CD4-positive, alpha-beta T cell treated with Interferon gamma for 1 hour (primary cell): ENCODE measurements around the gene EPS8.

Source experiments
- DNase-seq: peaks from one replicate; pipeline ENCODE4 v3.0.0-alpha.2; 2020

EPS8 gene

DNA sequence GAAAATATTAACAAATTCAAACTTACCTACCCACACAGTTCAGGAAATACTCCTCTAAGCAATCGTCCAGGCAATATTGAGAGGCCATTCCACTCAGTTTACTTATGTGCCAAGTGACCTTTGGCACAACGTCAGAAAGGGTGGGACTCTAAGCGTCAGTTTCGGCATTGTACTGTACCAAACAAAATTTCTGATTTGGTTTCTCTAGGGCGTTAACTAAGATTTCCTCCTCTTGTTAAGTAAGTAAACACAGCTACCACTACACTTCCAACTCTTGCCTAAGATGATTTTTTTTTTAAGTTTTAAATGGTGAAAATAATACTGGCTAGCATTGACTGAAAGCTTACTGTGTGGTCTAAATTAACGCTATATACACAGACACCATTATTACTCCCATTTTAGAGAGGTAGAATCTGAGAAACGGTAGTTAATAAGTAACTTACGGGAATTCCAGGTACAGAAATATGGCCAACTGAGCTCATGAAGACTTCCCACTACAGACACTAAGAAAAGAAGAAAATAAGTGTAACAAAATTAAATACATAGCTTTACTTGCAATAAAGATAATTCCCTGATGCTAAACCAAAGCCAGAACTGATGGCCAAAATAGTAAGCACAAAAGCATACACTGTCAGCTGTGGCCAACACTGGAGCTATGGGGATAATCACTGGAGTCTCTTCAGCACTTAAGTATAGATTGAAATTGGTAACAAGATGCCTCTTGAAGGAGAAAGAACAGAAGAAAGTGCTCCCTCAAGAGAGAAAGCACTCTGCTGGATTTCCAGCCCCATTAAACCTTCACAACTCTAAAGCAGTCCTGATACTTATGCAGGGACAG, 76.1 kb downstream of the EPS8 start:
- no peak for DNase-seq

DNA sequence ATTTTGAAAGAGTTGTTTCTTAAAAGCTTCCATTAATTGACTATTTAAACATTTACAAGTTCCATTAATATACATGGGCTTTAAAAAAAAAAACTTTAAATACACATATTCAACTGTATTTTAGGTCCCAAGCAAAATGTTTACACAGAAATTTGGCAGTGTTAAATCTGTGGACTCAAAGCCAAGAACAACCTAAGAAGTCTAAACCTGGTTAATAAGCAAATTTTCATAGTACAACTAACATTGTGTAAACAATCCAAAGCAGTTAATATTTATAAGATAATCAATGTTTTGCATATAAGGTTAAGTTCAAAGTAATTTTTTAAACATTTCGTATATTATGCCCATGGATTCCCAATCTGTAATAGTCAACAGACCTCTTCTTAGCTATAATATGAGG, 77.0 kb downstream of the EPS8 start:
- DNase-seq, result no peak

DNA sequence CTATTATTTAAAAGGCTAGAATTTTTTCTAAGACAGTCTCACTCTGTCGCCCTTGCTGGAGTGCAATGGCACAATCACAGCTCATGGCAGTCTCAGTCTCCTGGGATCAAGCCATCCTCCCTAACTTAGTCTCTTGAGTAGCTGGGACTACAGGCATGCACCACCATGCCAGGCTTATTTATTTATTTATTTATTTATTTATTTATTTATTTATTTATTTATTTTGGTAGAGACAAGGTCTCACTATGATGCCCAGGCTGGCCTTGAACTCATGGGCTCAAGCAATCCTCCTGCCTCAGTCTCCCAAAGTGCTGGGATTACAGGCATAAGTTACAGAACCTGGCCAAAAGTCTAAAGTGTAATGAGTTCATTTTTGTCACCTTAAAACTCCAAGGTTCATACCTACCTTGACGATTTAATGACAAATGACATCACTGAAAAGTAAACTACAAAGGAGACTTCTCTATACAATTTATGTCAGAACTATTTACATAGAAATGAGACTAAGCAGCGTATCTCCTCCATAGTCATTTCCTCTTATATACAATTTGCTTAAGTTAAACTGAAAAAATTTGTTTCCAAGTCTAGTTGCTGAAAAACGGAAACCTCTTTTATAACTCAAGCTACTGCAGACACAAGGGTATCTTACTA, 78.2 kb downstream of the EPS8 start:
- no peak for DNase-seq

DNA sequence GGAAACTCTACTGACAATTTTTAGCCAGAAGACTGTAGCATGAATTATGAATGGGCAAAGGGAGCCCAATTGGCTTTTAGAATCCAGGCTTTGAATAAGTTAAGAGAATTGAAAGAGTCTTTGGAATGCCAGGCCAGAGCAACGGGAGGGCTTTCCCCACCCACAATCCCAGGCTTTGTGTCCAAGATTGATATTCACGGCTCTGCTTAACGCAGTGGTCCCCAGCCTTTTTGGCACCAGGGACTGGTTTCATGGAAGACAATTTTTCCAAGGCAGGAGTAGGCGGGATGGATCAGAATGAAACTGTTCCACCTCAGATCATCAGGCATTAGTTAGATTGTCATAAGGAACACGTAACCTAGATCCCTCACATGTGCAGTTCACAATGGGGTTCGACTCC, 79.6 kb downstream of the EPS8 start:
- no peak for DNase-seq

DNA sequence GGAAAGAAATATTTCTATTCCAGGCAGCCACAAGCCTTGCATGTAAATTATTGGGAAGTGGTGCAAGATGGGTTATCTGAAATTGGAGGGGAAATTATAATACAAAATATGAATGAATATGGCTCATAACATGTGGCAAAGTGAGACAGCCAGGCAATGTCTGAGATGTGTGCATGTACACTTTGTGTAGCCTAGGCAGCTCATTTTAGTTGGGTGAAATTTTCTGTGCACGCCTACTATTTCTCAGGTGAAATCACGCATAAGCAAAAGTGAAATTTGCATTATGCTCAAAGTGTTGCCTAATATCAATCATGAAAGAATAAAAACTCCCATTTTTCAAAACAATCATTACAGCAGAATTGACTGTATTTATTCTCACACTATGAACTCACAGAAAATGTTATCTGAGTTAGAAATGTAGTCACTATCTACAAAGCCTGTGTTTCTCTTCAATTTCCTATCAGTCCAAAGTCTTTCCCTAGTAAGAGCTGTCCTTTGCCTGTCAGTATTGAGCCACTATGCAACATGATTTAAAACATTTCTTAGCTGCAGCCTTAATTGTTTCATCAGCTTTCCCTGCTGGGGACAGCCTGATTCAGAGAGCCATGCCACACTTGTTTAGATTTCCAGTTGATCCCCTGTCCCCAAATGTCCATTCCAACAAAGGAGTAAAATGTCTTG, 80.7 kb downstream of the EPS8 start:
- DNase-seq, result no peak

DNA sequence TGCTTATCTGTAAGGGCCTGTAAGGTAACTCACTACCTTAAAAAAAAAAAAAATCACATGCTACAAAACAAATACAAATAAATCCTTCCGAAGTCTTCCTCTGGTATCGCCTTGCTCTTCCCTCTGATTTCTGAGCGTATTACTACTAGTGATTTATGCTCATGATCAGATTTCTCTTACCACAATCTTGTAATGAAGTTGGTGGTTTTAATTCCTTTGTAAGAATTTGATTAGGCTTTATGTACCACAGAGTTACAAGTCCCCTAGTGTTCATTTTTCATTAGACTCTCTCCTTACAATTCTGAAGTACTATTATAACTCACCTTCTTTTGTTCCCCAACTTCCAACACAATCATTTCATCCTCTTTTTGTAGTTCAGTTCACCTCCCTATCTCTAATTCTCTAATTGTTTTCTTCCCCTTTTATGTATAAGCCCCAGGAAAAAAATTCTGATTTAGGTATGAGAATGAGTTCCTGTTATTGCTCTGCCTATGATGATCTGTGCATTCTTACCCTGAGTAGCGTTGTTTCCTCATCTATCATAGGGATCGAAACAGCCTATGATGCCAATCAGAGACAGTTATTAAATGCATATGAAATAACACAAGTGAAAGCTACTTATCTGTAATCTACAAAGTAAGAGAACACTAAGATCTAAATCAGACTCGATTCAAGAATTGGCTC, 81.5 kb downstream of the EPS8 start:
- no peak for DNase-seq

DNA sequence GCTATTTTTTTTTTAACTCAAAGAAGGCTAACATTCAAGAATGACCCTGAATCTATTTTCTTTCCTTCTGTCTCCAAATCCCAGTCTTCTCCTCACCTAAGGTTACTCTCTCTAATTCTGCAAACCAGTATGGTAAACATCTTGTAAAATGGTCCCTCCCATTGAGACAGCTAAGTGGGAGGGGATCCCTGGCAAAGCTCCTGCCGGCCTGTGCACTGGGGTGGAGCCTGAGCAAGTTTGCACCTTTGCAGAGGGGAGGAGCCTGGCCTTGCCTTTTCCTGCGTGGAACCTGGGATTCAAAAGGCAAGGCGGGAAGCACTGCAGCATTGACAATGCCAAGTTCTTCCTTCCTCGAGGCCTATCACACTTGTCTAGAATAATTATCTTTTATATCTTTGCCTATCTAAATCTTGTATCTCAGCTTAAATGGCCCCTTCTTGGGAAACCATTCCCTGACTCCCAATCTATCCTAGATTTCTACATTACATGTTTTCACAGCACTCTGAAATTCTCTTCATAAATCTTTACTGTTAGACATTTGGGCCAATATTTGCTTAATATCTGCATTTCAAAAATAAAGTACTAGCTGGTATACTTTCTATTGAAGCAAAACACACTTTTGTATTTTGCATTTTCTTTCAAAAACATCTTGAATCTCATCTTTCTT, 83.0 kb downstream of the EPS8 start:
- DNase-seq, result no peak

DNA sequence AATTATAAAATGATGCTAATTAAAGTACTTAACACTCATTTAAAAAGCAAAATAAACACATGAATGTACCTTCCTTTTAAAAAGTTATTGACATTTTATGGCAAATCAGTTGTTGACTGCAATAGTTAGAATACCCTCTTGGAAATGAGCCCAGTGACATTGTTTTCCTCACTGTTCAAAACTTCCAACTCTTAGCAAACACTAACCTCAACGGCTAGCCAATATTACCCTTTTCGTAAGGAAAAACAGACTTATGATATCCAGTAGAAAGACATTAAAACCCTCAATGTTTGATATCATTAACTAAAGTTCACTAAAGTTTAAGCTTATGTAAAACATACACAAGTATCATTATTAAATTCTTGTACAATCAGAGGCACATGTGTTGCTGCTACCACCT, 83.6 kb downstream of the EPS8 start:
- no peak for DNase-seq

DNA sequence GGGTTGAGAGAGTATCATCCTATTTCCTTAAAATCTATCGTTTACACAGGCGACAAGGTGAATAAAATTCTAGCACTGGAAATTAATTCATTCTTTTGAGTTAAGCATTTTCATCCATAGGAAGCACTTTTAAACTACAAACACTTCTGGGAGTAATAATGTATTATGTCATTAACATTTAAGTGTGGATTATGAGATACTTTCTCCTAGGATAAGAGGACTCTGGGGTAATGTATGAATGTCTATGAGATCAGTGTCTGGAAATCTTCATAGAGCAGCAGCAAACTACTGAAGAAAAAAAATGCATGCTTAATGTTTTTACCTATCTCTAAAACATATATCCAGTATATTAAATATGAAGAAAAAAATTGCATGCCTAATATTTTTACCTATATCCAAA, 86.9 kb downstream of the EPS8 start:
- no peak for DNase-seq

DNA sequence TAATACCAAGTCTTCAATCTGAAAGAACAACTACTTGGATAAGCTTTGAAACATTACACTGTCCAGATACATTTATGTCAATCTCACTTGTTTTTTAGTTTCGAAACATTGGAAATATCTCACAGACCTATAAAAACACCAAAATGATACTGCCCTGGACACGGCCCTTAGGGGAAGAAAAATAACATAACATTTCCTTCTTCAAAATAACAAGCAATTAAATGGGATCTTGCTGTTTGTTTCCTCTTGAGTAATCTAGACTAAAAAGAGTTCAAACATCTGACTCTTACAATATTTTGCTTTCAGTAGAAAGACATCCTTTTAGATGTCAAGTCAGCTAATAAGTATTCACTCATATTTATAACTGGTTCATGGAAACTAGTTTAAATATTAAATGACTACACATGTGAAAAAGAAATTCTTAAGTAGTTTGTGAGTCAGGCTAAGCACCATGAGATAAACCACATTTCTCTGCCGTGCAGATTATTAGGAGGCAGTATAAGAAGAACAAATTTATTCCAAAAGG, 87.5 kb downstream of the EPS8 start:
- DNase-seq, result no peak

DNA sequence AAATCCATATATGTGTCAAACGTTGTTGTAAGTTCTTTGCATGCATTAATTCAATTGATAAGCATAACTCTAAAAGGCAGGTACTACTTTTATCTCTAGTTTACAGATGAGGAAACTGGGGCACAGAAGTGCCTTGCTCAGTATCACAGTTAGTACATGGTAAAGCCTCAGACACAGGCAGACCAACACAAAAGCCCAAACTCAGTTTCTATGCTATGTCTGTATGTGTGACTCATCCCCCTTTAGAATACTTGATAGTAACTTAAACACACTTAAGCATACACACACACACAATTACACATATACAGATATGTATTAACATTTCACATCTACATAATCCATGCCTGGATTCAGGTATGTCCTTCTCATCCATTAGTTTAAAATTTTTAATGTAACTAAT, 88.0 kb downstream of the EPS8 start:
- DNase-seq, result no peak

DNA sequence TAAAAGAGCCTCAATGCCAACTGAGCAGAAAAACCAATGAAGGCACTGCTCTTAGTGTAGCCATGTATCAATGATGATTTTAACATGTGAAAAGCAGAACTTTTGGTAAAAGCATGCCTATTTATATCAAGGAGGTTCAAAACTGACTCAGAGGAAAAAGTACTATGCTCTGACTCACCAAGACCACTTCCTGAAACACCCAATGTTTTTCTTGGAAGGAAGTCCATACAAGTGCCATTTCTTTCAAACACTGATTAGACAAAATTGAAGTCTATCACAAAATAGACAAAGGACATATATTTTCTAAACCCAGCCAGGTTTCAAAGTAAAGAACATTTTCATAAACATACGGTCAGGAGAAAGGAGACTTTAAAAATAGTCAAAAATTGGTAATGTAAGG, 88.6 kb downstream of the EPS8 start:
- no peak for DNase-seq

DNA sequence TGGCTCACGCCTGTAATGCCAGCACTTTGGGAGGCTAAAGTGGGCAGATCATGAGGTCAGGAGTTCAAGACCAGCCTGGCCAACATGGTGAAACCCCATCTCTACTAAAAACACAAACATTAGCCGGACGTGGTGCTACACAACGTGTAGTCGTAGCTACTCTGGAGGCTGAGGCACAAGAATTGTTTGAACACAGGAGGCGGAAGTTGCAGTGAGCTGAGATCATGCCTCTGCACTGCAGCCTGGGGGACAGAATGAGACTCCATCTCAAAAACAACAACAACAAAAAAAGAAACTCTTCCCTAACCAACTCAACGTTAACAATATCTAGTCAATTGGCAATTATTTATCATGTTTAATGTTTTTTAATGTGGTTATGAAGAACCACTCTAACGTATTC, 89.3 kb downstream of the EPS8 start:
- DNase-seq, result no peak

DNA sequence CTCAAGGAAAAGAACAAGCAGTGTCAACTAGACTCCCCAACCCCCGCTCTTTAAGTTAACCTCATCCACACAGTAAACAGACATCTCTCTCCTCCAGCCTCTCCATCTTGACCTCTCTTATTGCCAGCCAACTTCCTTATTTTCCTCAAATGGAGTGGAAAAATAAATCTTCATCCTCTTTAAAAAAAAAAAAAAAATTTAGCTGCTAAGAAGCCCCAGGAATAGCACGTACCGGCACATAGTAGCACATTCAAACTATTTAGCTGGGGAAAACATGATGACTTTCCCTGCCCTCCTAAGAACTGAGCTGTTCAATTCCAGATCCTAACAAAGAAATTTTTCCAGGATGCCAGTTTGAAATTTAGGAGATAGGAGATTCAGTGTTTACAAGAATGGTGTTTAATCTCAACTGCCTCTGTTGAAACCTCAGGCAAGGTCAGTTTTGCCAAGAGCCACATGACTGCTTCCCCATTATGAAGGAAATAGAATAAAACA, 90.8 kb downstream of the EPS8 start:
- DNase-seq, result no peak

DNA sequence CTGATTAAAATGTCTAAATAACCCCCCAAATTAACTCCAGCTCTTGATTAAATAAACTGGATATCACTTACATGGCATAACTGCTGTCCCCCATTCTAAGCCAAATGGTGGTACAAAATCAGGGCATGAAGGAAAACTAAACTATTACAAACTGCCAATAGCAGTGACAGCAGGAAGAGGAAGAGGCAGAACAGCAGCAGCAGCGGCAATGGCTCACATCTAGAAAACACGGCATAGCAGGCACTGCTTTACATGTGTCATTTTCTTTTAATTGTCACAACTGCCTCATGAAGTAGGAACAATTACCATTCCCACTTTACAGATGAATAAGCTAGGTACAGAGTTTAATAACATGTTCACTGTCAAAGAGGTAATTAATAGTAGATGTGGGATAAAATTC, 92.0 kb downstream of the EPS8 start:
- no peak for DNase-seq

DNA sequence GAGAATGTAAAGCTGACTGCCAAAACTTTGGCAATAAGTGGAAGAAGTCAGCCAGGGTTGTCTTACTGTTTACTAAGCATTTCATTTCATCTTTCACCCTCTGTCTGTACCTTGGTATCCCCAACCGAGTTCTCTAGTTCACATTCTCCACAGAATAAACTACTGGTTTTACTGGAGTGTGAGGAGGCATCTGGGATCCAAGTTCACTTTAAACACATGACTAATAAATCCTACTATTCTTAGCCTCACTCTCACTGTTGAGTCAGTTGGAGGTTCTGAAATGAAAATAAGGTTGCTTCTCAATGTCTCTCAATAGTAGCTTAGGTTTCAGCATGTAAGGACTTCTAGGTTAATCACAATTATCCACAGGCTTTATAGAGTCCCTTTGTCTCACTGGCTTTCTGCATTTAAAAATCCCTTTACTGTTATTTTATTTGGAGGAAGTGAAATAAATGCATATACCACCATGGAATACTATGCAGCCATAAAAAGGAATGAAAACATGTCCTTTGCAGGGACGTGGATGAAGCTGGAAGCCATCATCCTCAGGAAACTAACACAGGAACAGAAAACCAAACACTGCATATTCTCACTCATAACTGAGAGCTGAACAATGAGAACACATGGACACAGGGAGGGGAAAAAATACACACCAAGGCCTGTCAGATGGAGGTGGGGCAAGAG, 95.8 kb downstream of the EPS8 start:
- DNase-seq, result no peak

DNA sequence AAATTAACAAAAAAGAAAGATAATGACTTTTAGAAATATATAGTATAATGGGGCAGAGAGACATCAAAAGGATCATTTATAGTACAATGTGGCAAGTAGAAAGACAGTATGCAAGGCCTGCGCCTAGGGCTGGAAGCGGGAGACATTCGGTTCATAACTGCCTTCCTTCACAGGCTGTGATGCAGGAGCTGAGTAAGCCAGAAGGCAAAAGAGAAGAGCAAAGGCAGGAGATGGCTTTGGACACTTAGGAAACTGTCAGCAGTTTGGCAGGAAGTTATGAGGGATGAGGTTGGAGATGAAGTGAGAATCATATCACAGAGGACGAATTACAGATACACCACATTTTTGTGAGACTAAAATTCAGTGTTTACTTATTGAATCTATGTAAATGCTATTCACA, 97.8 kb downstream of the EPS8 start:
- no peak for DNase-seq

DNA sequence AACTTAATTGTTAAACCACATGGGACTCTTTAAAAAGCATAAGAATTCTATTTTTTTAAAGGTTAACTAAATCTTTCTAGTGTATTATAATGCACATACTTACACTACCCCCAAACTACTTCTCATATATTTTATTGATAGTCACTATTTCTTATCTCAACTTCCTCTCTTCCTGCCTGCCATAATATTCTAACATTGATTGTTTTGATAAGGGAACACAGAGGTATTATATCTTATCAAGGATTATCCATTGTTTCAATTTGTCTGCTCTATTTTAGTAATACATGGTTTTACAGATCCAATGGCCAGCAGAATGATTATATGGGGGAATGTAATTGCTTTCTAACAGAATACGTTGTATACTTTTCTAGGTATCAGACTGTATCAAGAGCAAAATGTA, 98.9 kb downstream of the EPS8 start:
- DNase-seq, result no peak

DNA sequence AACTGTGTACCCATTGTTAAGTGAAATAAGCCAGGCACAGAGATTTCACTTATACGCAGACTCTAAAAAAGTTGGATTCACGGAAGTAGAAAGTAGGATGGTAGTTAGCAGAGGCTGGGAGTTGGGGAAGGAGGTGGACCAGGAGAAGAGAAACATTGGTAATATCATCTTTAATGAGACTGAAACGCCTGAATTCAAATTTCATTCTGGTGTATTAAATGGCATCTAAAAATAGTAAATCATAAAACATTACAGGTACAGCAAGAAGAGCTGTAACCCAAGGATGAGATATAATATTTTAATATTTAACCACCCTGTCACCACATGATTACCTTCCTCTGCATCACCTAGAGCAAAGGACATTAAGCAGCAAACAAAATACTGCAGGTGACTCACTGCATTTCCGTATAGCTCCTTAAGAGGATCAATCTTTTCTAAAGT, 99.4 kb downstream of the EPS8 start:
- no peak for DNase-seq

DNA sequence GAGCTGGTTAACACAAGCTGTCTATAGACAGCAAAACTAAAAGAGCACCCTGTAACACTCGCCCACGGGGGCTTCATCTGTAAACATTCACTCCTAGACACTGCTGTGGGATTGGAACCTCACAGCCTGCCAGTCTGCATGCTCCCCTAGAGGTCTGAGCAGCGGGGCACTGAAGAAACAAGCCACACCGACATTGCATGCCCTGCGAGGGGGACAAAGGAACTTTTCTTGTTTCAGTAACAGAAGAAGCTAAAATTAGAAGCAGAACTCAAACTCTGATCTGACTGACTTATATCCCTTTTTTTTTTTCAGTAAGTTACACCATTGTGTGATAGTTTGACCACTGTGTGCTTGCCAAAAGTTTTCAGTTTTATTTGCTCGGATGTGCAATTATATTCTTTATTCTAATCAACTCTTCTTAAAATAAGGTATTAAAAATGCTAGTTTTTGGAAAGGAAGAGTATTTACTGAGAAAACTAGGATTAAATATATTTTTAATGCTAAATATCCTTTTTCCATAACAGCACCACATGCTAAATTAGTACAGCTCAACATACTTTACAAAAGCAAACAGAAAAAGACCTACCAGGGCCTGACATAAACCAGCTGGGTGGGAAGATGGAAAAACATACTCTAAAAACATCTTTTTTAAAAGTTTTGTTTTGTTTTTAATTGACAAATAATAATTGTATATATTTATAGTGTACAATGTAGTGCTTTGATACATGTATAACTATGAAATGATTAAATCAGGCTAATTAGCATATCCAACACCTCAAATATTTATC, 100.2 kb downstream of the EPS8 start:
- no peak for DNase-seq

DNA sequence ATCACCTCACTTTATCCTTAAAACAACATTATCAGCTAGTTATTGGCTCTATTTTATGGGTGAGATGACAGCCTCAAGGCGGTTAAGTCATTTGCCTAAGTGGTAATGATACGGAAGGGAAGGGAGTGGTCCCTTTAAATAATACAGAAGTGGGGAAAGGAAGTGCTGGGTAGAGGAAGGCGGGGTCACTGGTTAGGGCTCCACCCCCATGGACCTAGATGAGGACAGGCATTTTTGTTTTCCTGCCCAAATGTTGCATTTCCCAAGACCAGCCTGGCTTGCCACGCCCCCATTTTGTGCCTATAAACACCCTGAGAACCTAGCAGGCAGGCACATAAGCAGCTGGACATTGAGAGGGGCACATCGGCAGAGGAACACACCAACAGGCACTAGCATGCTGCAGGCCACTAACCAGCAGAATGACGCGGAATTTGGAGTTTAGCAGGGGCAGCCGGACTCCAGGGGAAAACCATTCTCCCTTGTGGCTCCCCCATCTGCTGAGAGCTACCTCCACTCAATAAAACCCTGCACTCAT, 100.9 kb downstream of the EPS8 start:
- peak; percentile 55 for DNase-seq
